ENCODE data around the gene SUCLG2.

Gene SUCLG2

DNA sequence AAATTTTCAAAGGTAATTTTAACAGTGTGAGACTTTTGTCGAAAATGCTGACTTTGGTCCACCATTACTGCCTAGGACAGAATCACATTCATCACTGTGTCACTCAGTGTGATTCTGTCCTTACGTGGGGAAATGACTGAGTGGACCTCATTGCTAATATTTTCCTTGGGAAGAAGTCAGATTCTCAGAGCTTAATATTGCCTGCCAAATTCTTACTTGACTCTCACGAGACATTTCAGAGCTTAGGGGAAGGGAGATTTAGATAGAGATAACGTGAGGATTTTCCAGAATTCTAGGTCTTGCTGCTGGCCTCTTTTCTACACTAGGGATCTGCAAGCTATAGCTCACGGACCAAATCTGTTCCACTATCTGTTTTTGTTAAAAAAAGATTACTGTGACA is 270.4 kb downstream of the SUCLG2 start:
- DNase-seq (ENCODE audit: low read depth in 2 of 2) = no peak

DNA sequence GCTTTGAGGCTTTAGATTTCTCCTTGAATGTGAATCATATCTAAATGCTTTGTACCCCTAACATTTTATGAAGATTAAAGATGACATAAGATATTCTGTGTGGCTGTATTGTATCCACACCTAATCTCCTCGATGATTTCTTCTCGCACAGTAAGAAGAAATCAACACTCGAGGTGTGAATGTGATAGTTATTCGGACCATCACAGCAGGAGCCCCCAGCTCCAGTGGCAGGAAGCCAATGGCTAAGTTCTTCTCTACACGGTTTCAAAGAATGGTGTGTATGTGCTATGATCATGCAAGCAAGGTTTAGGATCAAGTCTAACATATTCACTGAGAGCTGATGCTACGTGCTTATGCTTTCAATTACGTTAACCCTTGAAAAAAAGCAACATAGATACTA is 271.0 kb downstream of the SUCLG2 start:
- DNase-seq (ENCODE audit: low read depth in 2 of 2) = no peak

DNA sequence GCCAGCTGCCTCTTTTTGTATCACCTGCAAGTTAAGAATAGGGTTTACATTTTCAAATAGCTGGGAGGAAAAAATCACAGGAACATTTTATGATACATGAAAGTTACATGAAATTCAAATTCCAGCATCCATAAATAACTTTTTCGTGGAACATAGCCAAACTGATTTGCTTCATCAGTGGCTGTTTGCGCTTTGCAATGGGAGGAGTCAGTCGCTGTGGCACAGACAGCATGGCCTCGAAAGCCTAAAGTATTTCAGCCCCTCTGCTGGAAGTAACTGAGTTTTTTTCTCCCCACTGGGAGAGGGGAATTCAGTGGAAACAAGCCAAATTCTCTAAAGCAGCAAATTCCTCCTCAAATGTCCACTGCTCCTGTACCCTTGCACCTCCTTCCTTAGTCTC is 271.9 kb downstream of the SUCLG2 start:
- DNase-seq (ENCODE audit: low read depth in 2 of 2) = no peak

DNA sequence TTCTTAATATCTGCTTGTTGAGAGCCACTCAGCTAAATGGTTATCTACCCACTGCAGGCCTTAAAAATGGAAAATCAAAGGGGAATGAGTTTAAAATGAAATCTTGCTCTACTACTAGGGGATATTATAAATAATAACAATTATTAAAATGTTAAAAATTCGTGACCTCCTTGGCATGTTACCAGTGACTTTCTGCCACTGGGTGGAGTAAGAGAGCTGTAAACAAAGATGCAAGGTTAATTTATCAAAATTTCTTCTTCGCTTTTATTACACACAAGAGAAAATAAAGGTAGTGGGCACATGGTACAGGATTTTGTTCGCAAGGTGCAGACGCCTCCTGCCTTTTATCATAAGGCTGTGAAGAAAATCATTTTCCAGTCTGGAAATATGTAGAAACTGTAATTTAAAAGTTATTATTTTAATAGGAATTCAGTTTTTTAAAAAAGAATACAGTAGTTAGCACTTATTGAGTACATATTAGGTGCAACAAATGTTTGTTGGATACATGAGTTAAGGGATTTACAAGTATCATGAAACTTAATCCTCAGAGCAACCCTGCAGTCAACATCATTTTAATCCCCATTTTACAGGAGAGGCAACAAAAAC is 272.6 kb downstream of the SUCLG2 start:
- DNase-seq (ENCODE audit: low read depth in 2 of 2) = peak in 1 of 2 donors; percentile 16

DNA sequence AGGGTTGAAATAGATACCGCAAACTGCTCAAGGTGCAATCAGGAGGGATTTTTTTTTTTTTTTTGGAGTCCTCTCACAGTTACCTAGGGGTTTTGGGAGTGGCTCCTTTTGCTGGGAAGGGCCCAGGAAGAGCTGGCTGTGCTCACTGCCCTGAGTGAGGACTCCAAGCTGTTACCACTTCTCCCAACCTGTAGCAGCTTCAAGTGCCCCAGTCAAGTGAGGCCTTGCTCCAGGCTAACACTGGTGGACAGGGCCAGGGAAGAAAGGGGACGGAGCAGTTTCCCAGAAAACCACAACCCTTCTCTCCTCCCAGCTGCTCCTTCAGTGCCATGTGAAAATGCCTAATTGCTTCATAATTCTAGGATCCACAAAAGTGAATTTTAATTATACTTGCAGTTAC is 274.3 kb downstream of the SUCLG2 start:
- DNase-seq (ENCODE audit: low read depth in 2 of 2) = no peak

DNA sequence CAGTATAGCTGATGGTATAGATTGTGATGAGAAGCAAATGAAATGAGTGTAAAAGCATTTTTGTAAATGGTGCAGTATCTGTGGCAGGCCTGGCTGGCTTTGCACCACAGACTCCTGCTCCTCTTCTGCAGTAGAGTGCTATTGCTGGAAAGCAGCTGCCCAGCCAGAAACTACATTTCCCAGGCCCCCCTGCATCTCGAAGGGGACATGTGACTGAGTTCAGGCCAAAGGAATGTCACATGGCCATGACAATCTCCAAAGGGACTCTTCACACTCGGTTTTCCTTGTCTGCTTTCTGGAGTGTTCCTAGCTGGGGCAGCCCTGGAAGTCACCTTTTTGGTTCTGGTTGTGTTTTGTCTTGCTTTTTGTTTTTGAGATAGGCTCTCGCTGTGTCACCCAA is 277.1 kb downstream of the SUCLG2 start:
- DNase-seq (ENCODE audit: low read depth in 2 of 2) = no peak

DNA sequence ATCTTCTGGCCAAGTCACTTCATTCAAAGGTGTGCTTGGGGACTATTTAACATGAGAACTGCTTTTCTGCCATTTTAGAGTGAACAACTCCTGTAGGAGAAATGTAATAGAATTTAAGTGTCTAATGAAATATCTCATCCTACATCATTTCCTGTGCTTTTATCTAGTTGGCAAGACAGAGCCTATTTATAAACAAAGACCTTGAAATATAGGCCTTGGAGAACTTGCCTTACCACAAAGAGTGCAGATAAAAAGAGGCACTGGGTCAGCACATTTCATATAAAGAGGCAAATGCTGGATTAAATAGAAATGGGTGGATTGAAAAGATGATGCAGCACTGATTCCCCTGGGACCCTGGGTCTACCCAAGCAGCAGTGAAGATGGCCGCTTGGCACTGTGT is 278.0 kb downstream of the SUCLG2 start:
- DNase-seq (ENCODE audit: low read depth in 2 of 2) = no peak

DNA sequence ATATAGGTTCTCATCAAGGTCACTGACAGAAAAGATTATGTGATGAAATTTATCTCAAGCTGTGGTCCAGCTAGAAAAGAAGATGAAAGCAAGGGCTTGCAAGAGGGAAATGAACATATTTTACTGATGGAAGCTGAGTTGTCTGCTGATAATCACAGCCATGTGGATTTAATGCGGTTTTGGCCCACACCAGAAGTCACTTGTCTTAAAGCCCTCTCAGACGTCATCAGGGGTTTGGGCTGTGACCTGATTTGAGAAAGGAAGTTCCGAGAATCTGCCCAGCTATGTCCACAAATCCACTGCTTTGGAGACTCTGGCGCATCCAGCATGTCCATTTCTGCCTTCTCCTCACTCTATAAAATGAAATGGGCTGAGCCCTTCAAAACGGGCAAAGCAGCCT is 278.4 kb downstream of the SUCLG2 start:
- no peak for DNase-seq (ENCODE audit: low read depth in 2 of 2)

DNA sequence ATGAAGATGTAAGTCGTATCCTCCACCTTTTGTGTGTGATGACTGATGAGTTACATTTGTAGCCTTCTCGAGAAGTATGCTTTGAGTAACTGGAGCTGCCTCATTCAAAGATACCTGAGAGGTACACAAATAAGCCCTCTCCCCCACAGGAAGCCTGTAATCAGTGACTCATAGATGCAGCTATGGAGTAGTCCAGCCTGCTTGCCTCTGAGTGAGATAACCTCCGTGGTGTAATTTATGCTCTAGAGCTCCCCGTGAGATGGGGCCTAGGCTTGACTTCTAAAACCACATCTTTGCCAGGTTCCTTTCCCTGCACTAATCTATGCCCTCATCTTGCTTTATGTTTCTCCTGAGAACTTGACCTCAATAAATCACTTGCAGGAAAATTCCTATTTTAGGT is 291.7 kb downstream of the SUCLG2 start:
- no peak for DNase-seq (ENCODE audit: low read depth in 2 of 2)

DNA sequence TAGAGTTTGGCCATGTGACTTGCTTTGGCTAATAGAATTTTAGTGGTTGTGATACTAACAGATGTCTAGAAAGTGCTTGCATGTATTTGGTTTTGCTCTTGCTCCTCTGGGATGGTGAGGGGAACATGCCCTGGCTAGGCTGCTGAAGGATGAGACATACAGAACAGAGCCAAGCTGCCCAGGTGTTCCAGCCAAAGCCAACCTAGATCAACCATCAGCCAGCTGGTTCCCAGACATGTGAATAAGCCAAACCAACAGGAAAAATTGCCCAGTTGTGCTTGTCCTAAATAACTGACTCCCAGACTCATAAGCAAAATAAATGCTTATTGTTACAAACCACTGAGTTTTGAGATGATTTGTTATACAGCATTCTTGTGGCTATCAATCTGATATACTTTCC is 292.6 kb downstream of the SUCLG2 start:
- no peak for DNase-seq (ENCODE audit: low read depth in 2 of 2)

DNA sequence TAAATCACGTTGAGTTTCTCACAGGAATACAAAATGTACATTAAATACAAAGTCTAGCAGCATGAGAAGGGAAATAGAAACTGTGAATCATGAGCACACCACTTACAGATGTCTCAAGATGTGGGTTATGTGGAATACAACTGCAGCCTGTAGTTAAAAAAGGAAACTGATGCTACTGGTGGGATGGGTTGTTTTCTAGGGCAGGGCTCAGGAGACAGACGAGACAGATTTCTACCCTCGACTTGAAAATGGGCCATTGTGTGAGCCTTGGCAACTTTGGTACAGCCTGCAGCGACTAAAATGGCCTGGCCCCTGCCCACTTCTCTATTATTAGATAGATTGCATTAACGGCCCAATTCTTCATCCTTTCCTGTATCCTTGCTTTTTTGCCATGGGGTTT is 293.1 kb downstream of the SUCLG2 start:
- DNase-seq (ENCODE audit: low read depth in 2 of 2) = no peak

DNA sequence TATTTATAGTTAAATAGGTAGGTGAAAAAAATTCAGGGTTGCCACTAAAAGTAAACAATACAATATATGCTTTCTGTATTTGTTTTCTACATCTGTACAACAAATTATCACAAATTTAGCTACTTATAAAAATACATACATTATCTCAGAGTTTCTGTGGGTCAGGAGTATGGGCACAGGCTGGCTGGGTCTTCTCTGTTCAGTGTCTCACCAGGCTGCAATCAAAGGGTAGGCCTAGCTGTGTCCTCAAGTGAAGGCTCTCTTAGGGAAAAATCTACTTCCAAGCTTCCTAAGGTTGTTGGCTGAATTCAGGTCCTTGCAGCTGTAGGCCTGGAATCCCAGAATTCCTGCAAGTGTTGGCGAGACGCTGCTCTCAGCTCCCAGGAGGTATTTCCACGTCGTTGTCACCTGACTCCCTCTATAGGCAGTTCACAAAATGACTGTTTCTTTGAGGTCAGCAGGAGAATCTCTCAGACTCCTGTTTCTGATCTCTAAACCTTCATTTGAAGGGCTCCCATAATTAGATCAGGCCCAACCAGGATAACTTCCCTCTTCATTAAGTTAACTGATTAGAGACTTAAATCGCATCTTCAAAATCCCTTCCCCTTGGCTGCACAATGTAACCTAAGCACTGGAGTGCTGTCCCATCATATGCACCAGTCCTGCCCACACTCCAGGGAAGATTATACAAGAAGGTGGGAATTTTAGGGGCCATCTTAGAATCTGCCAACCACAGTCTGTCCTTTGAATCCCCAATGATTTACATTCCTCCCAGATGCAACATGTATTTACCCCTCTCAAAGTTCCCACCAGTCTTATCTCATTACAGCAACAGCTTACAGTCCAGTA is 296.6 kb downstream of the SUCLG2 start:
- DNase-seq (ENCODE audit: low read depth in 2 of 2) = no peak

DNA sequence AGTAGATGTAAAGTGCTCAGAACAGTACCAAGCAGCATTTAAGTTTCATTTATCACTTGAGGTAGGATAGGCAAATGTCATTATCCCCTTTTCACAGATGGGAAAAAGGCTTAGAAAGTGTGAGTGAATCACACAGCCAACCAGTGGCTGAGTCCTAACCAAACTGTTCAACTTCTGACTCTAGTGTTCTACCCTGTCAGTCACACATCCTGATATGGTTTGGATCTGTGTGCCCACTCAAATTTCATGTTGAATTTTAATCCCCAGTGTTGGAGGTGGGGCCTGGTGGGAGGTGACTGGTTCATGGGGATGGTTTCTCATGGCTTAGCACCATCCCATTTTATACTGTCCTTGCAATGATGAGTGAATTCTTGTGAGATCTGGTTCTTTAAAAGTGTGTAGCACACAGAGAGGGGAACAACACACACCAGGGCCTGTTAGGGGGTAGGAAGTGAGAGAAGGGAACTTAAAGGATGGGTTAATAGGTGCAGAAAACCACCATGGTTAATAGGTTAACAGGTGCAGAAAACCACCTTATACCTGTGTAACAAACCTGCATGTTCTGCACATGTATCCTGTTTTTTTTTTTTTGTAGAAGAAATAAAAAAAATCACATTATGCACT is 304.7 kb downstream of the SUCLG2 start:
- DNase-seq (ENCODE audit: low read depth in 2 of 2) = peak; percentile 32 to 33

DNA sequence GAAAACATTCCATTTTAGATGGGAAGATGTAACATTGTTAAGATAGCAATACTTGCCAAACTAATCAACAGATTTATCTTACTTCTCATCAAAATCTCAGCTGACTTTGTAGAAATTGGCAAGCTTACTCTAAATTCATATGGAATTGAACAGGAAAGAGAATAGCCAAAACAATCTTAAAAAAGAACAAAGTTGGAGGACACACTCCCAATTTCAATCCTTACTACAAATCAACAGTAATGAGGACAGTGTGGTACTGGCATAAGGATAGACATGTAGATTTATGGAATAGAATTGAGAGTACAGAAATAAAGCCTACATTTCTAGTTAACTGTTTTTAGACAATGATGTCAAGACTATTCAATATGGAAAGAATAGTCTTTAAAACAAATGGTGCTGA is 308.3 kb downstream of the SUCLG2 start:
- DNase-seq (ENCODE audit: low read depth in 2 of 2) = no peak

DNA sequence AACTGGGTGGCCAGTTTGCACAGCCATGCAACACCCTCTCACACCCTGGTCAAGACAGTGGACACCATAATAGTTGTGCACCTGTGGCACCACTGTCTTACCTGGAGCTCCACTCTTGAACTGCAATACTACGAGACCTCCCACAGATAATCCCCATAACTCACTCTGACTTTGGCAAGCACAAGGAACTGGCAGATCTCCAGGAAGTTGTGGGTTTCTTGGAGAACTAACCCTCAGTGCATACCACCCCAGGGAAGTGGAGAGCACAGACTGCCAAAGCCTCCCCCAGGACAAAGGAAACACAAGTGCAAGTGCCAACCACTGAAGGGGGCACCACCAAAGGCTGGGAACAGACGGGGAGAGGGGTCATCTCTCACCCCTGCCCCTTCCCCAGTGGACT is 318.6 kb downstream of the SUCLG2 start:
- no peak for DNase-seq (ENCODE audit: low read depth in 2 of 2)

DNA sequence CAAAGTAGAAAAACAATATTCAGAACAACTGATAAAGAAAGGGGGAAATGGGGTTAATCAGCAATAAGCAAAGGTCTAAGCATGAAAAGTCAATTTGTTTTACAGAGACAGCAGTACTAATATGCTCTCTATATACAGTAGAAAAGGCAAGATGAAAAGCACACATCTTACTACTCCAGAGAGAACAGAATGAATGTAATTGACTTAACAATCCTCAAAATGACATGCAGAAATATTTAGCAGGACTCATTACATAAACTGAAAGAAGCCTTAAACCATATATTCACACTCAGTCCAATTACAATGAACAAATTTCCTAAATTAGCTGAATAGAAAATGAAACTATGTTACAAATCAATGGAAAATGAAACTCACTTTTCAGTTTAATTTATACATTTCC is 319.8 kb downstream of the SUCLG2 start:
- no peak for DNase-seq (ENCODE audit: low read depth in 2 of 2)

DNA sequence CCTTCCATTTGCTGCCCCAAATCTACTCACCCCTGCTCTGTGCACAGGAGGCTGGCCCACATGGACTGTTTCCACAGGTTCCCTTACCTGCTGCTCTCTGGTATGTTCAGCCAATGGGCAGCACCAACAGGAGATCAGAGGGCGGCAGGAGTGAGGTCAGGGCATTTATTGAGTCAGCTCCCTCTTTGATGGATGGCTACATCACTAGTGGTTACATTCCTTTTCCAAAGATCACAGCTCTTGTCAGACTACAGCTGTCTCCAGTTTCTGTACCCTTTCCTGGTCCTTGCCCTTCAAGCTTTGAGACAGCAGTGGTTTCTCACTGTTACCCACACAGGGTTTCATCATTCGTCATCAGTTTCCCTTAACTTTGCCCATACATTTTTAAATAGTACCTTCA is 325.1 kb downstream of the SUCLG2 start:
- DNase-seq (ENCODE audit: low read depth in 2 of 2) = peak; percentile 0 to 28

DNA sequence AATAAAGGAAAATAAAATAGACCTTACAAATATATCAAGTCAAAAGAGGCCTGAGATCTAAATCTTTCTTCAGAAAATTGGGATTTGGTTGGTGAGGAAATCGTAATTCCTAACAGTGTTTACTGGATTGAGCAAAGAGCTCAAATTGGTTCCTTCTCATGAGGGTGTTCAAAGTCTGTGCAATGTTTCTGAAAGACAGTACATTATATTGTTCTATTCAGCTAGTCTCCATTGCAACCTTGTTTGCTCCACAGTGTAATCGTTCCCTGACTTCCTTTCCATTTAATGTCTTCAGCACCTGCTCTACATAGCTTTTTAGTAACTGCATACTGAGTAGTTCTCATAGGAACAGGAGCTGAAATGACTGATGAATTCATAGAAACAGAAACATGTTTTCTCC is 326.8 kb downstream of the SUCLG2 start:
- DNase-seq (ENCODE audit: low read depth in 2 of 2) = no peak

DNA sequence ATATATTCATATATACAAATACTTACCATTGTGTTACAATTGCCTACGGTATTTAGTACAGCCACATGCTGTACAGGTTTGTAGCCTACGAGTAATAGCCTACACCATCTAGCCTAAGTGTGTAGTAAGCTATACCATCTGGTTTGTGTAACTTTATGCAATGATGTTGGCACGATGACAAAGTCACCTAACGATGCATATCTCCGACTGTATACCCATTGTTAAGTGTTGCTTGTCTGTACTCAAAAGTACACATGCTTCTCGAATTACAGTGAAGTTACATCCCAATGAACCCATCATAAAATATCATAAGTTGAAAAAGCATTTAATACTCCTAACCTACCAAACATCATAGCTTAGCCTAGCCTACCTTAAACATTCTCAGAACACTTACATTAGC is 329.2 kb downstream of the SUCLG2 start:
- no peak for DNase-seq (ENCODE audit: low read depth in 2 of 2)
